Adrenal gland (tissue), 5 donors: ENCODE measurements around the gene LIPG.

Experiments used
- CTCF ChIP-seq, 6 experiments: fragments of 450-650 bp in 4 of 6; fragments of 200-600 bp in 2 of 6; sonication (generic) in 1 of 6; IDR thresholded peaks; 1 replicate in 5 of 6; 2 replicates in 1 of 6; pipeline versions ENCODE4 v1.5.1 to v1.8.0; 2016 to 2021; ENCODE audit warnings: antibody characterized with exemption in 6 of 6, mild to moderate bottlenecking in 2 of 6, moderate library complexity in 1 of 6
- POLR2A ChIP-seq, 2 donors: fragments of 450-650 bp; IDR thresholded peaks; one replicate each; pipeline ENCODE4 v1.6.1; 2017; ENCODE audit warnings: antibody characterized with exemption in 2 of 2, mild to moderate bottlenecking in 2 of 2, moderate library complexity in 1 of 2
- donor health status: DM: no; HTN: no; CAD: no.

GRCh38 chr18:49646873-49647272 lies 85.0 kb downstream of the LIPG start:
- TF ChIP-seq CTCF (IDR thresholded peaks at IDR 0.05): no peak
- no peak for TF ChIP-seq POLR2A (IDR thresholded peaks at IDR 0.05)
